Measurements from ENCODE around the gene PAIP2B.
"Not testable (repeated sequence)": the region's sequence is repeated elsewhere in the genome, so short reads cannot be mapped to it uniquely, and the experiment has no call there.

The PAIP2B gene

DNA sequence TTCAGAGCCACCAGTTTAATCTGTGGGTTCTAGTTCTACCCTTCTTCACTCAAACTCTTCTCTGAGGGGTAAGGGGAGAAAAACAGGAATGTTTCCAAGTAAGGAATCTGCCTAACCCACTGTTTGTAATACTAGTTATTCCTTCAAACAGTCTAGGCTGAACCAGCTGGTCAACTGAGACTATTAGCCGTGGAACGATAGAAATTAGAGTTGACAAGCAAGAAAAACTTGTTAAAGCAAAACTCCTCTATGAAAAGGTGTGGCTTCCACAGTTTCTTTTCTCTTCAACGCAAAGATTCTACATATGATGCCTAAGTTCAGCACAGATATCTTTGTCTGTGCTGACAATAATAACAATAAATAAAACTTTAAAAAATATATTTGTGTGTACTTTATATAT, 11.5 kb downstream of the PAIP2B start:
- no peak for DNase-seq

GRCh38 chr2:71212336-71212735, 14.6 kb downstream of the PAIP2B start:
- no peak for DNase-seq

DNA sequence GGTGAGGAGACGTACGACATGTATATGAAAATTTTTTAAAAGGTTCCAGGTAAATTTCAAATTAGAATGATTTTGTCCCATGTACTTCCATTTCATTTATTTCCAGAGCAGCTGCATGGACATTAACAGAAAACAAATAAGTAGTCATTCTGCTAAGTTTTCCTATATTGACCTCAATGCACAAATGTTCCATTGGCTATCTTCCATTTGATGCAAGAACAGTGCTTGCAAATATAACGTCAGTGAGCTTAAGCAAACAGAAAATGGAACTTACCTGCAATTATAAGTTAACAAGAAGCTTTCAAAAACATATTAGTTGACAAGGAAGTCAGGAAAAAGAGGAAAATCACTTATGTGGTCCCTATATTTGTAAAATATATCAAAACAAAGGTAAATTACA, 16.6 kb downstream of the PAIP2B start:
- DNase-seq: no peak

DNA sequence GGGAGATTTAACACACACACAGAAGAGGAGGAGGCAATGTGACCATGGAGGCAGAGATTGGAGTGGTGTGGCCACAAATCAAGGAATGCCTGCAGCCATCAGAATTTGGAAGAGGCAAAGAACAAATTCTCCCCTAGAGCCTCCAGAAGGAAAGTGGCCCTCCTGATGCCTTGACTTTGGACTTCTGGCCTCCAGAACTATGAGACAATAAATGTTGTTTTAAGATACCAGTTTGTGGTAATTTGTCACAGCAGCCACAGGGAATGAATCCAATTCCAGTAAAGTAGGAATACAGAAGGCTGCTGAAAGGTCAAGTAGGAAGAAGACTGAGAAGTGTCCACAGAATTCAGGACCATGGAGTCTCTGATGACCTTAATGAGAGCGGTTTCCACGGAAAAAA, 18.1 kb downstream of the PAIP2B start:
- DNase-seq: no peak

GRCh38 chr2:71207601-71208000, 19.3 kb downstream of the PAIP2B start:
- no peak for DNase-seq

- DNase-seq: no peak
Measured at GRCh38 chr2:71206271-71206670, 20.6 kb downstream of the PAIP2B start.

GRCh38 chr2:71191570-71191943, 35.3 kb downstream of the PAIP2B start:
- DNase-seq: no peak

GRCh38 chr2:71190656-71191569, 36.0 kb downstream of the PAIP2B start:
- DNase-seq: peak; percentile 18

GRCh38 chr2:71187589-71187988, 39.3 kb downstream of the PAIP2B start:
- DNase-seq: no peak

DNA sequence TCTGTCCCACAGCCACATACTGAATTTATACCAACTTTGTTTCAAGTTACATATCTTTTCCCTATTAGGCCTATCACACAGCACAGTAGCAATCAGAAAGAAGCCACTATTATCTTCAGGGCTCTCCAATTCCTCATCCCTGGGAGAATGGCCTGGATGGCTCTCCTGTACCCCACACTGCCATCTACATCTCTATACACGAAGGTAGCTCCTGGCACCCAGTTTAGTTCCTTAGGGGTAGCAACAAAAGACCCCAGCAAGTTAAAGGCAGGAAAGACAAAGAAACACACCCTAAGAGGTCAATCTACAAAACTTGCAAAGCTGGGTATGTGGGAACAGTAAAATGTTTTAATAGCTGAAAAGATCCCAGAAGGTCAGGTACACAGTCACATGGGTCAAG, 39.9 kb downstream of the PAIP2B start:
- no peak for DNase-seq

DNA sequence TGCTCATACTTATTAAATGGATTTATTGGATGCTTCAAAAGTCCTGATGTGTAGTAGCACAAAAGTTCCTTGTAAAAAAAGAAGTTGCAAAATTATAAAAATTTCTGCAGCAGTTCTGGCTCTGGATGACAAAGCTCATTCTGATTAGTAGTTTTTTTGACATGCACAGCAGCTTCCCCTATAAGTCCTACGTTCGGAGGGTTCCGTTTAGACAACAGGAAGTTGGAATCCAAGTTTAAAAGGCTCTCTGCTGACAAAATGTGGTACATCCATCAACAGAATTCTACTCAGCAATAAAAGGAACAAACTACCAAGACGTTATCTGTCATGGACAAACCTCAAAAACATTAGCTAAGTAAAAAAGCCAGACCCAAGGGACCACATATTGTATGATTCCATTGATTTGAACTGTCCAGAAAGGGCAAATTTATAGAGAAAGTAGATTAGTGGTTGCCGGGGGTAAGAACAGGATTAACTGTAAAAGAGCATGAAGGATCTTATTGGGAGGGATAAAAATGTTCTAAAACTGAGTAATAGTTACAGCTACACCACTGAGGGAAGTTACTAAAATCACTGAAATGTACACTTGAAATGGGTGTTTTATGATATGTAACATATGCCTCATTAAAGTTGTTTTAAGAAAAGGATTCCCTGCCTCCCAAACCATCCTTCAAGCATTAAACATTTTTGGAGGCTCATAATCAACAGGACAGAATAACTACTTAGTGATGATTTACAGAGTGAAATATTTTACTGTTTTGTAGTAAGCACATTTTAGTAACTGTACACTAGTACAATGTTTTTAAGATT, 43.4 kb downstream of the PAIP2B start:
- not testable (repeated sequence) for DNase-seq

DNA sequence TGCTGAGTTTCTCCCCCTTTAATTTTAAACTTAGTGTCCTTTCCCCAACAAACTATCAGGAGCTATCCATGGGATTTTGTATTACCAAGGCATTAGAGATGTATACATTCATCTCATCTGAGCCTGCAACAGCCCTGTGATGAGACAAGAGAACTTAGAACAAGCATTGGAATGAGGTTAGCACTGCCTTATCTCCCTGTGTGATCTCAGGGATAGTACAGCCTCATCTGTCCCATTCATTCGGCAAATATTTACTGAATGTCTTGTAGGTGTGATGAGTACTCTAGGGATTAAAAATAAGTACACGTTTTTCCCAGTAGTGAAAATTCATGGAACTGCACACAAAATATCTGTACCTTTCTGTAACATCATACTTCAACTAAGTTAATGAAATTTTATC, 45.6 kb downstream of the PAIP2B start:
- DNase-seq: no peak

- peak; percentile 87 for DNase-seq
Measured at GRCh38 chr2:71178836-71179235, 48.1 kb downstream of the PAIP2B start.

GRCh38 chr2:71174207-71174606, 52.7 kb downstream of the PAIP2B start:
- no peak for DNase-seq

DNA sequence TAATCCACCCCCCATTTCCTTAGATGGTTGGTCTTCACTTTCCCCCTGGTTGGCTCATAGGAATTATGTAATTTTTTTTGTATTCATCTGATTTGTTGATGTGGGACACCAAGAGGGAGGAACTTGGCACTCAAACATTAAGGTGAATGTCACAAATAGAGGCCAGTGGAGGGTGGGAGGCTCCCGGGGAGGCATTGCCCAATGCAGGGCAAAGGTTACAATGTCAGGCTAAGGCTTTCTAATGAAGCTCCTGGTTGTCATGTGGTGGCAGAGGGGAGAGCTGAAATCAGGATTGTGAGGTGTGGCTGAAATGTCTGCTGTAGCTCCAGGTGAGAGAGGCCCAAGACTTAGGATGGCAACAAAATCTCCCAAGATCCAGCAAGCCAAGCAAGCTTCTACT, 53.8 kb downstream of the PAIP2B start:
- no peak for DNase-seq

DNA sequence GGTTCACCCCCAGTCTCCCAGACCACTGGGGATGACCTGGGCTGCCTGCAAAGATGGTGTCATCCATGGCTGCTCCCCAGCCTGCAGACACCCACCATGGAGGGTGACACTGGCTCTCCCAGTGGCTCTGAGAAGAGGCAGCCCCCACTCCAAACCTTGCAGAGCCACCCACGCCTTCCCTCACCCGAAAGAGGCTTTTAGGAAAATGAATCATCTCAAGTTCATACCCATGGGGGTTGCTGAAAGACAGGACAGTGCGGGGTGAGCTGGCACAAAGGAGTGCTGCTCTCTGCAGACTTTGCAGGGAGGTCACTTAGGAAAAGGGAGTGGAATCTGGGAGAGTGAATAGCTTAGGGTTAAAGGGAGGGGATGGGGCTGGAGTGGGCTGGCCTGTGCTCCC, 60.1 kb downstream of the PAIP2B start:
- DNase-seq: no peak

GRCh38 chr2:71157124-71157793, 69.6 kb downstream of the PAIP2B start:
- peak; percentile 59 for DNase-seq

GRCh38 chr2:71156573-71156972, 70.3 kb downstream of the PAIP2B start:
- no peak for DNase-seq

- DNase-seq: no peak
Measured at GRCh38 chr2:71155846-71156245, 71.1 kb downstream of the PAIP2B start.

DNA sequence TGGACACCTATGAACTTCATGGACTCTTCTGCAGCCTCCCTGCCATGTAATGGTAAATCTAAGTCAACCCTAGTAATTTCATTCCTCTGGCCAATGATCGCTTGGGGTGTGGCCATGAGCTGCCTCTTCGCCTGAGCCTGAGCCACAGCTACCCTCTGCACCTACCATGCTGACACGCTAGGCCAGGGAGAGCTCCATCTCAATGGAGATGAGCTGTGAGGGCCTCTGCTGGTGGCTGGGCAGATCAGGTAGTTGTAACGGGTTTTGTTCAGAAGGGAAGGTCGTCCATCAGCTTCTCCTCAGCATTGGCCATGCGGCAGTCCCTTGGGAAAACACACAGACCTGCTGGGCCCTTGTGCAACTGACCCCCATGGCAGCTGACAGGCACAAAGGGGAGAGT, 72.1 kb downstream of the PAIP2B start:
- DNase-seq: peak; percentile 21

- no peak for DNase-seq
Measured at GRCh38 chr2:71154279-71154678, 72.6 kb downstream of the PAIP2B start.

DNA sequence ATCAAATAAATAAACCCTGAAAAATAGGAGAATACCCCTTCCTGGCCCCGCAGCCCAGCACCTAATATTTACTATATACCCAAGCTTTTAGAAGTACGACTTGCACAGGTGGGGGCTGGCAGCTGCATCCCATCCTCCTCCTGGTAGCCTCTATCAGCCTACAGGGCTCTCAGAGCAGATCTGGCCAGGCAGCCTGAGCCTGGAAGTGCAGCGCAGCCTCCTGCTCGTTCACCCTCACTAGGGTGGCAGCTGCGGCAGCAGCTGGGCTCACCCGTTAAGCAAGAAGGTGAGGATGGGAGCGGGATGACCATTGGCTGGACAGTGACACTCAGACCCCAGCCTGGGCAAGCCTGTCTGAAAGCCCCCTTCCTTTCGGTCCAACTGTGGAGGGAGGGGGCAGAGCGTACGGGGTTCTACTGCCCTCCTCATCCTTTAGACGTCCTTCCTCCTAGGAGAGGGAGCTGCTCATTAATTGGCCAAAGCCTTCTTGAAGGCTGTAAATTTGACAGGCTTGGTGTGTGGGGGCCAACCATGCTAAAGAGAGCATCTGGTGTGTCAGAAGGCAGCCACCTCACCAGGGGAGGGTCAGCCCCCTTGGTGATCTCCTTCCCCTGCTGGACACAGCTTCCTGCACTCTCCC, 73.2 kb downstream of the PAIP2B start:
- DNase-seq: no peak

- no peak for DNase-seq
Measured at GRCh38 chr2:71151620-71152019, 75.3 kb downstream of the PAIP2B start.

Measured in NCI-H510A treated with DMSO at 0.1 percent for 48 hours (cell line).